ENCODE measurements around the gene RNF213.
"Not testable (repeated sequence)": the region's sequence is repeated elsewhere in the genome, so short reads cannot be mapped to it uniquely, and the experiment has no call there.

Gene RNF213

GRCh38 chr17:80252871-80253270, 7.8 kb upstream of the RNF213 start:
- no peak overlapping the region for H3K4me3 ChIP-seq (ENCODE audit: low read depth, low read length)
- TF ChIP-seq, protein P1, sequence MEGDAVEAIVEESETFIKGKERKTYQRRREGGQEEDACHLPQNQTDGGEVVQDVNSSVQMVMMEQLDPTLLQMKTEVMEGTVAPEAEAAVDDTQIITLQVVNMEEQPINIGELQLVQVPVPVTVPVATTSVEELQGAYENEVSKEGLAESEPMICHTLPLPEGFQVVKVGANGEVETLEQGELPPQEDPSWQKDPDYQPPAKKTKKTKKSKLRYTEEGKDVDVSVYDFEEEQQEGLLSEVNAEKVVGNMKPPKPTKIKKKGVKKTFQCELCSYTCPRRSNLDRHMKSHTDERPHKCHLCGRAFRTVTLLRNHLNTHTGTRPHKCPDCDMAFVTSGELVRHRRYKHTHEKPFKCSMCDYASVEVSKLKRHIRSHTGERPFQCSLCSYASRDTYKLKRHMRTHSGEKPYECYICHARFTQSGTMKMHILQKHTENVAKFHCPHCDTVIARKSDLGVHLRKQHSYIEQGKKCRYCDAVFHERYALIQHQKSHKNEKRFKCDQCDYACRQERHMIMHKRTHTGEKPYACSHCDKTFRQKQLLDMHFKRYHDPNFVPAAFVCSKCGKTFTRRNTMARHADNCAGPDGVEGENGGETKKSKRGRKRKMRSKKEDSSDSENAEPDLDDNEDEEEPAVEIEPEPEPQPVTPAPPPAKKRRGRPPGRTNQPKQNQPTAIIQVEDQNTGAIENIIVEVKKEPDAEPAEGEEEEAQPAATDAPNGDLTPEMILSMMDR (conservative IDR thresholded peaks at IDR 0.05; ENCODE audit: low read depth, low read length), result peak; percentile 52
- no peak for DNase-seq (ENCODE audit: low read depth)

- DNase-seq (ENCODE audit: low read depth), result no peak
- TF ChIP-seq, protein P1 (conservative IDR thresholded peaks at IDR 0.05; ENCODE audit: low read depth, low read length), result no peak
- H3K4me3 ChIP-seq (ENCODE audit: low read depth, low read length), result no peak overlapping the region
These were observed 6.8 kb upstream of the RNF213 start for GRCh38 chr17:80253631-80254395.

DNA sequence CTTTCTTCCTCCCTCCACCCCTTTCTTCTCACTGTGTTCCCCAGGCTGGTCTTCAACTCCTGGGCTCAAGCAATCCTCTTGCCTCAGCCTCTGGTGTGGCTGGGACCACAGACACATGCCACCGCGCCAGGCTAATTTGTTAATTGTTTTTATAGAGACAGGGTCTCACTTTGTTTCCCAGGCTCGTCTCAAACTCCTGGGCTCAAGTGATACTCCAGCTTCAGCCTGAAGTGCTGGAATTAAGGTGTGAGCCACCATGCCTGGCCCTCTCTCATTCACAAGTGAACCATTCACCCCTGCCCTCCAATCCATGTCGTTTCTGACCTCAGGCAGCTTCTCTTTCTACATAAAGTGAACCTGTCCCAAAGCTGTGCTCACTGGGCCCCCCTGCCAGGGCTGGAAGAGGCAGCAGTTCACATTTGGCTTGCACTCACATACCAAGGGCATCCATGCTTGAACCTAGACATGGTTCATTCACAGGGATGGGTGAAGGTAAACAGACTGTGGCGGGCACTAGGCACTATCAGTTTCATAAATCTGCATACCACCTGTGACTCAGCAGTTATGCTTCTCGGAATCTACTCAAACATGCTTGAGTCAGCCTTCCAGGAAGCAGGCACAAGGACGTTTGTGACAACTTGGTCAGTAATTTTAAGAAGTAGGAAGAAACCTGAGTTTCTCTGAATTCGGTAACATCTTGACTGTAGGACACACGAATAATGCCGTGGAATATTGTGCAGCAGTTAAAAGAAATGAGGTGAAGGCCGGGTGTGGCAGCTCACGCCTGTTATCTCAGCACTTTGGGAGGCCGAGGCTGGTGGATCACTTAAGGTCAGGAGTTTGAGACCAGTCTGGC, 6.0 kb upstream of the RNF213 start:
- no peak overlapping the region for H3K4me3 ChIP-seq (ENCODE audit: low read depth, low read length)
- peak; percentile 86 for DNase-seq (ENCODE audit: low read depth)
- TF ChIP-seq, protein P1 (conservative IDR thresholded peaks at IDR 0.05; ENCODE audit: low read depth, low read length), result no peak

GRCh38 chr17:80256034-80256350, 4.7 kb upstream of the RNF213 start:
- TF ChIP-seq, protein P1 (conservative IDR thresholded peaks at IDR 0.05; ENCODE audit: low read depth, low read length), result no peak
- DNase-seq (ENCODE audit: low read depth), result no peak
- H3K4me3 ChIP-seq (ENCODE audit: low read depth, low read length), result no peak overlapping the region

- TF ChIP-seq, protein P1 (conservative IDR thresholded peaks at IDR 0.05; ENCODE audit: low read depth, low read length), result no peak
- DNase-seq (ENCODE audit: low read depth), result no peak
- no peak overlapping the region for H3K4me3 ChIP-seq (ENCODE audit: low read depth, low read length)
These were observed 2.9 kb upstream of the RNF213 start for GRCh38 chr17:80257716-80258213.

GRCh38 chr17:80258296-80258695, 2.4 kb upstream of the RNF213 start:
- not testable (repeated sequence) for DNase-seq (ENCODE audit: low read depth); H3K4me3 ChIP-seq (ENCODE audit: low read depth, low read length)

DNA sequence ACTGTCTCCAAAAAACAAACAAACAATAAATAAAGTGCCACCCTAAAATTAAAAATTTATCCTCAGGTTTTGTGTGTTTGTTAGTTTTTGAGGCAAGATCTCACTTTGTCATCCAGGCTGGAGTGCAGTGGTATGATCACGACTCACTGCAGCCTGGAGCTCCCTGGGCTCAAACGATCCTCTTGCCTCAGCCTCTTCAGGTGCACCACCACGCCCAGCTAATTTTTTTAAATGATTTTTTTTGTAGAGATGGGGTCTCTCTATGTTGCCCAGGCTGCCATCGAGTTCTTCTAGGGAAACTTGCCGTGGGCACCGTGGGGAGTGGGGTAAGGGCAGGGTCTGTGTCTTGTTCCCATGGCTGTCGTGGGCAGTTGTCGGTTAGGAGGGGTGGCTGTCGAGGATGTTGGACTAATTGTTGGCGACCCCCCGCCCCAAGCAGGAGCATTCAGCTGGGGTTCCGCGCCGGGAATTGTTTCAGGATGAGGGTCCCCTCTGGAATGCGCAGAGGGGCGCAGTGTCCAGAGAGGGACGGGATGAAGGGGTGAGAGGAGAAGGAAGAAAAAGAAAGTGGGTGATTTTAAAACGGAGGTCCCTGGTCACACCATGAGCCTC, 1.1 kb upstream of the RNF213 start:
- TF ChIP-seq, protein P1 (conservative IDR thresholded peaks at IDR 0.05; ENCODE audit: low read depth, low read length), result no peak
- H3K4me3 ChIP-seq (ENCODE audit: low read depth, low read length), result peak overlapping the region; percentile 59
- no peak for DNase-seq (ENCODE audit: low read depth)
